A549 (cell line): Measurements from ENCODE around the gene INTS7. TPM values are rescaled to one million over a fixed set of nuclear protein-coding genes. Genes with fewer than 3 reads are reported as not detected.
"Not testable (repeated sequence)": the region's sequence is repeated elsewhere in the genome, so short reads cannot be mapped to it uniquely, and the experiment has no call there.

Experiments
- ATAC-seq, 2 experiments: fragments of 200-7000 bp in 1 of 2; fragments of >200 bp in 1 of 2; cut with Nextera tagmentation in 1 of 2; cut with Tn5 transposase in 1 of 2; 3 replicates each; pipeline versions ENCODE4 v1.8.0 to v1.9.1; 2018 to 2020; ENCODE audit warnings: mild to moderate bottlenecking in 1 of 2, moderate library complexity in 1 of 2
- CTCF ChIA-PET: fragments of 300-600 bp; sonication (Branson Sonifier 250); formaldehyde crosslinking; extraction: SDS; loops from one replicate; lab custom pipeline; 2021; ENCODE audit warnings: antibody characterized with exemption, inconsistent platforms; lab: Yijun Ruan, JAX
- POLR2A ChIA-PET: fragments of 350-600 bp; formaldehyde crosslinking; extraction: SDS; loops from one replicate; lab custom pipeline; 2021; ENCODE audit warnings: antibody characterized with exemption, inconsistent platforms; lab: Yijun Ruan, JAX
- DNase-seq, 2 experiments: peaks; one replicate each; pipeline versions ENCODE4 v3.0.0 to v3.0.0-alpha.2; 2011 to 2016; ENCODE audit warnings: low read depth in 1 of 2, low spot score in 1 of 2
- FAIRE-seq: peaks from 2 replicates; lab custom pipeline; 2011; peaks lifted over from hg19 to GRCh38; lab: Jason Lieb, UNC
- H3K27ac ChIP-seq, 2 experiments: fragments of >200 bp; sonication (Bioruptor Twin); formaldehyde crosslinking; 3 replicates each; pipeline ENCODE4 v1.5.1; 2016 to 2017
- H3K4me1 ChIP-seq: fragments of >200 bp; sonication (Bioruptor Twin); formaldehyde crosslinking; 3 replicates; pipeline ENCODE4 v1.6.1; 2016
- H3K4me2 ChIP-seq: fragments of >200 bp; sonication (Bioruptor Twin); formaldehyde crosslinking; 3 replicates; pipeline ENCODE4 v1.6.1; 2016
- H3K4me3 ChIP-seq: fragments of >200 bp; sonication (Bioruptor Twin); formaldehyde crosslinking; 3 replicates; pipeline ENCODE4 v1.5.1; 2016
- H3K9me3 ChIP-seq: fragments of >200 bp; sonication (Bioruptor Twin); formaldehyde crosslinking; 3 replicates; pipeline ENCODE4 v1.6.1; 2016
- CEBPB ChIP-seq, 2 experiments: fragments of >200 bp in 1 of 2; sonication (Bioruptor Twin) in 1 of 2; formaldehyde crosslinking in 1 of 2; IDR thresholded peaks; 2 replicates each; pipeline ENCODE4 v1.6.1; 2012 to 2016
- EHF ChIP-seq: fragments of 250-450 bp; sonication (Bioruptor Pico); IDR thresholded peaks from 2 replicates; pipeline ENCODE4 v1.5.0; 2020; ENCODE audit warnings: mild to moderate bottlenecking
- ELK1 ChIP-seq: fragments of 150-350 bp; IDR thresholded peaks from 2 replicates; pipeline ENCODE4 v1.6.1; 2014; ENCODE audit warnings: low read depth, mild to moderate bottlenecking, low read length
- FOXS1 ChIP-seq: fragments of 250-450 bp; sonication (Bioruptor Pico); IDR thresholded peaks from 2 replicates; pipeline ENCODE4 v1.5.0; 2020; ENCODE audit warnings: mild to moderate bottlenecking, moderate library complexity
- HOXA7 ChIP-seq: fragments of 250-450 bp; sonication (Bioruptor Pico); IDR thresholded peaks from 2 replicates; pipeline ENCODE4 v1.5.0; 2020; ENCODE audit warnings: mild to moderate bottlenecking, moderate library complexity
- JUN ChIP-seq, 2 experiments: fragments of >200 bp; sonication (Bioruptor Twin); formaldehyde crosslinking; IDR thresholded peaks; 2 replicates in 1 of 2; 3 replicates in 1 of 2; pipeline ENCODE4 v1.6.1; 2016 to 2017
- JUNB ChIP-seq: fragments of >200 bp; sonication (Bioruptor Twin); formaldehyde crosslinking; IDR thresholded peaks from 2 replicates; pipeline ENCODE4 v1.6.1; 2016
- KDM1A ChIP-seq: fragments of 200-600 bp; sonication (generic); IDR thresholded peaks from 2 replicates; pipeline ENCODE4 v1.6.1; 2016; ENCODE audit warnings: low read depth, mild to moderate bottlenecking
- MAFK ChIP-seq: fragments of 450-650 bp; IDR thresholded peaks from 2 replicates; pipeline ENCODE4 v1.6.1; 2014; ENCODE audit not compliant: partially characterized antibody
- MAX ChIP-seq: IDR thresholded peaks from 2 replicates; pipeline ENCODE4 v1.6.1; 2012
- NFE2L2 ChIP-seq: fragments of 150-350 bp; conservative IDR thresholded peaks from 2 replicates; pipeline ENCODE4 v1.6.1; 2014; ENCODE audit warnings: low read length
- NPAS2 ChIP-seq: fragments of 250-450 bp; sonication (Bioruptor Pico); IDR thresholded peaks from 2 replicates; pipeline ENCODE4 v1.8.0; 2022; ENCODE audit warnings: mild to moderate bottlenecking, moderate library complexity, borderline replicate concordance
- NR3C1 ChIP-seq: fragments of >200 bp; sonication (Bioruptor Twin); formaldehyde crosslinking; IDR thresholded peaks from 3 replicates; pipeline ENCODE4 v1.6.1; 2017
- POLR2A ChIP-seq: IDR thresholded peaks from 2 replicates; pipeline ENCODE4 v1.6.1; 2012; ENCODE audit warnings: mild to moderate bottlenecking, low read length
- RFX5 ChIP-seq: fragments of 450-650 bp; IDR thresholded peaks from 2 replicates; pipeline ENCODE4 v1.7.1; 2014; ENCODE audit warnings: antibody characterized with exemption, mild to moderate bottlenecking, moderate library complexity
- SMC3 ChIP-seq: fragments of >200 bp; sonication (Bioruptor Twin); formaldehyde crosslinking; IDR thresholded peaks from 3 replicates; pipeline ENCODE4 v1.6.1; 2018; ENCODE audit warnings: inconsistent platforms
- ZFP36 ChIP-seq: fragments of 450-650 bp; IDR thresholded peaks from 2 replicates; pipeline ENCODE4 v1.6.1; 2014; ENCODE audit warnings: borderline replicate concordance; ENCODE audit not compliant: partially characterized antibody
- ZNF302 ChIP-seq: fragments of 250-450 bp; sonication (Bioruptor Pico); IDR thresholded peaks from 2 replicates; pipeline ENCODE4 v1.9.0; 2021; ENCODE audit warnings: inconsistent platforms, mild to moderate bottlenecking, moderate library complexity
- WGBS: methylation state at CpG from one replicate; pipeline ENCODE4 v1.1.6; 2017; ENCODE audit errors: missing lambda C conversion rate; 5-methylcytosine and 5-hydroxymethylcytosine counted together
- polyA plus RNA-seq, 4 experiments: library from polyadenylated mRNA; depleted of rRNA in 3 of 4; stranded (reverse); fragments of >200 nt; fragmentation: RNase III in 1 of 4; extraction: RNeasy Plus Mini Kit Qiagen cat#74134 plus additional on column Dnase treatment in 1 of 4; gene quantifications; 2 replicates in 3 of 4; 3 replicates in 1 of 4; pipeline ENCODE4 v1.2.3, GENCODE V29; 2011 to 2017

INTS7 gene
- polyA plus RNA-seq, 2 of the 4 experiments (the other 2 are of a cell fraction) = 21.5 to 47.2 TPM

- H3K4me1 ChIP-seq = peaks cover 62% of the 10 kb centered on the region
- POLR2A ChIA-PET, H3K9me3 ChIP-seq, DNase-seq, FAIRE-seq, ATAC-seq, H3K4me3 ChIP-seq: not testable (repeated sequence)
- H3K27ac ChIP-seq = peak overlapping the region; percentile 90 to 92
- CTCF ChIA-PET = interaction anchor here (0.7 to 2.9 kb wide), 7 partner anchors 8 to 347 kb away, joined by 3 to 12 read pairs (median 5); no protein-coding TSS in a partner anchor
- H3K4me2 ChIP-seq = peak overlapping the region; percentile 86
- 46% methylated on average over 10 of the region's 10 CpGs for WGBS
- TF ChIP-seq SMC3 (0 out of 3 replicates have a peak, but pooled peaks have one; percentile 13), JUNB (0 out of 2 replicates have a peak, but pooled peaks have one; percentile 19), JUN (IDR thresholded peaks at IDR 0.05) (peak; percentile 26 to 36; a peak in 1 of 5 replicates), CEBPB (IDR thresholded peaks at IDR 0.05) (peak; percentile 81 to 85)
These were observed 7.6 kb downstream of the INTS7 start for GRCh38 chr1:212027727-212028126.

- no peak overlapping the region for H3K27ac ChIP-seq
- peaks cover 34% of the 10 kb centered on the region for H3K4me1 ChIP-seq
- H3K4me3 ChIP-seq = no peak overlapping the region
- H3K4me2 ChIP-seq = no peak overlapping the region
- ATAC-seq = no peak
- no peak for FAIRE-seq
- CTCF ChIA-PET = interaction anchor here (1.0 to 8.6 kb wide), 2 partner anchors 9 to 12 kb away, joined by 3 to 72 read pairs; partner anchors contain the start of genes DTL and INTS7
- DNase-seq = no peak
- TF ChIP-seq KDM1A = peak; percentile 70; the same call in 1 of the 2 replicates
- no peak for TF ChIP-seq NFE2L2
- TF ChIP-seq, all 56 proteins: peak for 1
- 94% methylated on average over 3 of the region's 3 CpGs for WGBS
- POLR2A ChIA-PET = no interaction called here
- peaks cover 9% of the 10 kb centered on the region; the same call in 1 of the 3 replicates for H3K9me3 ChIP-seq
These were observed 10.7 kb downstream of the INTS7 start for GRCh38 chr1:212024469-212025149.

- not testable (repeated sequence) for H3K4me2 ChIP-seq, FAIRE-seq, H3K9me3 ChIP-seq, ATAC-seq, DNase-seq, H3K27ac ChIP-seq, H3K4me3 ChIP-seq
- POLR2A ChIA-PET = interaction anchor here (1.0 kb wide), 1 partner anchor 12 kb away, joined by 3 read pairs; the partner anchor contains the start of genes DTL and INTS7
- peaks cover 17% of the 10 kb centered on the region for H3K4me1 ChIP-seq
- CTCF ChIA-PET = interaction anchor here (1.0 to 8.6 kb wide), 3 partner anchors 10 to 12 kb away, joined by 3 to 72 read pairs (median 8); partner anchors contain the start of genes DTL and INTS7
These were observed 12.4 kb downstream of the INTS7 start for GRCh38 chr1:212022908-212023307.

GRCh38 chr1:212021563-212021962, 13.8 kb downstream of the INTS7 start:
- DNase-seq = no peak
- Histone ChIP-seq H3K4me2 (no peak overlapping the region), H3K4me1 (peaks cover 3% of the 10 kb centered on the region), H3K9me3 (peaks cover 9% of the 10 kb centered on the region; the same call in 1 of the 3 replicates), H3K27ac (no peak overlapping the region), H3K4me3 (no peak overlapping the region)
- FAIRE-seq = no peak
- ChIA-PET CTCF (interaction anchor here (0.6 to 8.6 kb wide), 6 partner anchors 9 to 350 kb away, joined by 3 to 72 read pairs (median 4); partner anchors contain the start of genes DTL and INTS7), POLR2A (interaction anchor here (0.7 kb wide), 1 partner anchor 9 kb away, joined by 3 read pairs; no protein-coding TSS in a partner anchor)
- ATAC-seq = no peak
- WGBS = 89% methylated on average over 2 of the region's 2 CpGs
- TF ChIP-seq NFE2L2 = no peak
- TF ChIP-seq CEBPB (IDR thresholded peaks at IDR 0.05) = no peak
- TF ChIP-seq, all 56 proteins: peak for 0

GRCh38 chr1:212020975-212021374, 14.4 kb downstream of the INTS7 start:
- ChIA-PET POLR2A (no interaction called here), CTCF (interaction anchor here (1.2 to 8.6 kb wide), 3 partner anchors 8 to 340 kb away, joined by 4 to 72 read pairs (median 8); partner anchors contain the start of genes DTL and INTS7)
- no peak overlapping the region for H3K4me2 ChIP-seq
- FAIRE-seq (no peak), DNase-seq (no peak), ATAC-seq (no peak)
- no peak overlapping the region for H3K27ac ChIP-seq
- 89% methylated on average over 2 of the region's 2 CpGs for WGBS
- H3K4me3 ChIP-seq = no peak overlapping the region
- TF ChIP-seq FOXS1 (CRISPR knock-in tag) (no peak), ELK1 (no peak), KDM1A (no peak), MAFK (no peak), NR3C1 (no peak), RFX5 (no peak), MAX (no peak), HOXA7 (CRISPR knock-in tag) (no peak), ZNF302 (CRISPR knock-in tag) (no peak), NPAS2 (CRISPR knock-in tag) (no peak), EHF (no peak), ZFP36 (no peak), POLR2A (no peak), JUNB (no peak), CEBPB (IDR thresholded peaks at IDR 0.05) (no peak)
- H3K4me1 ChIP-seq = no peaks in the 10 kb centered on the region; the same call in 2 of the 3 replicates
- peaks cover 9% of the 10 kb centered on the region; the same call in 1 of the 3 replicates for H3K9me3 ChIP-seq
